Measurements from ENCODE around the gene PRSS53.

DNA sequence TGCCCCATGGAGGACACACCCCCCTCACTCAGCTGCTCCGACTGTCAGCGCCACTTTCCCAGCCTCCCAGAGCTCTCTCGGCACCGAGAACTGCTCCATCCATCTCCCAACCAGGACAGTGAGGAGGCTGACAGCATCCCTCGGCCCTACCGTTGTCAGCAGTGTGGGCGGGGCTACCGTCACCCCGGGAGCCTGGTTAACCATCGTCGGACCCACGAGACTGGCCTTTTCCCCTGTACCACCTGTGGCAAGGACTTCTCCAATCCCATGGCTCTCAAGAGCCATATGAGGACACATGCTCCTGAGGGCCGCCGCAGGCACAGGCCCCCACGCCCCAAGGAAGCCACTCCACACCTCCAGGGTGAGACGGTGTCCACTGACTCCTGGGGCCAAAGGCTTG is 12.4 kb downstream of the PRSS53 start:
- no peak for TF ChIP-seq SP1 (IDR thresholded peaks at IDR 0.05)
- no peak for TF ChIP-seq CTCF (IDR thresholded peaks at IDR 0.05; ENCODE audit: low read depth, low read length, missing input control)
- TF ChIP-seq, protein P1, sequence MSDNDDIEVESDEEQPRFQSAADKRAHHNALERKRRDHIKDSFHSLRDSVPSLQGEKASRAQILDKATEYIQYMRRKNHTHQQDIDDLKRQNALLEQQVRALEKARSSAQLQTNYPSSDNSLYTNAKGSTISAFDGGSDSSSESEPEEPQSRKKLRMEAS (IDR thresholded peaks at IDR 0.05): no peak
- no peak for TF ChIP-seq YY1 (IDR thresholded peaks at IDR 0.05)
- no peak for TF ChIP-seq TAF1 (conservative IDR thresholded peaks at IDR 0.05)
- no peak for TF ChIP-seq RAD21 (IDR thresholded peaks at IDR 0.05)
- TF ChIP-seq JUND (IDR thresholded peaks at IDR 0.05): no peak
- no peak for TF ChIP-seq REST (IDR thresholded peaks at IDR 0.05)
- TF ChIP-seq, protein P2, sequence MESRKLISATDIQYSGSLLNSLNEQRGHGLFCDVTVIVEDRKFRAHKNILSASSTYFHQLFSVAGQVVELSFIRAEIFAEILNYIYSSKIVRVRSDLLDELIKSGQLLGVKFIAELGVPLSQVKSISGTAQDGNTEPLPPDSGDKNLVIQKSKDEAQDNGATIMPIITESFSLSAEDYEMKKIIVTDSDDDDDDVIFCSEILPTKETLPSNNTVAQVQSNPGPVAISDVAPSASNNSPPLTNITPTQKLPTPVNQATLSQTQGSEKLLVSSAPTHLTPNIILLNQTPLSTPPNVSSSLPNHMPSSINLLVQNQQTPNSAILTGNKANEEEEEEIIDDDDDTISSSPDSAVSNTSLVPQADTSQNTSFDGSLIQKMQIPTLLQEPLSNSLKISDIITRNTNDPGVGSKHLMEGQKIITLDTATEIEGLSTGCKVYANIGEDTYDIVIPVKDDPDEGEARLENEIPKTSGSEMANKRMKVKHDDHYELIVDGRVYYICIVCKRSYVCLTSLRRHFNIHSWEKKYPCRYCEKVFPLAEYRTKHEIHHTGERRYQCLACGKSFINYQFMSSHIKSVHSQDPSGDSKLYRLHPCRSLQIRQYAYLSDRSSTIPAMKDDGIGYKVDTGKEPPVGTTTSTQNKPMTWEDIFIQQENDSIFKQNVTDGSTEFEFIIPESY (IDR thresholded peaks at IDR 0.05): no peak
- TF ChIP-seq ATF3 (IDR thresholded peaks at IDR 0.05): no peak
- no peak for TF ChIP-seq HNF4G (IDR thresholded peaks at IDR 0.05)
- TF ChIP-seq RXRA (IDR thresholded peaks at IDR 0.05): no peak

Data from liver (tissue), 3 donors.